GM21723 (cell line): ENCODE data around the gene MRC2.
A peak's percentile ranks its signal among the peaks of the same experiment; 100 is the strongest.
"Not testable (repeated sequence)": the region's sequence is repeated elsewhere in the genome, so short reads cannot be mapped to it uniquely, and the experiment has no call there.

ENCODE experiments used
- ATAC-seq: cut with Tn5 transposase; IDR thresholded peaks from one replicate; pipeline ENCODE4 v1.9.1; 2021; ENCODE audit warnings: mild to moderate bottlenecking, moderate library complexity; ENCODE audit not compliant: unreplicated experiment

Gene MRC2

DNA sequence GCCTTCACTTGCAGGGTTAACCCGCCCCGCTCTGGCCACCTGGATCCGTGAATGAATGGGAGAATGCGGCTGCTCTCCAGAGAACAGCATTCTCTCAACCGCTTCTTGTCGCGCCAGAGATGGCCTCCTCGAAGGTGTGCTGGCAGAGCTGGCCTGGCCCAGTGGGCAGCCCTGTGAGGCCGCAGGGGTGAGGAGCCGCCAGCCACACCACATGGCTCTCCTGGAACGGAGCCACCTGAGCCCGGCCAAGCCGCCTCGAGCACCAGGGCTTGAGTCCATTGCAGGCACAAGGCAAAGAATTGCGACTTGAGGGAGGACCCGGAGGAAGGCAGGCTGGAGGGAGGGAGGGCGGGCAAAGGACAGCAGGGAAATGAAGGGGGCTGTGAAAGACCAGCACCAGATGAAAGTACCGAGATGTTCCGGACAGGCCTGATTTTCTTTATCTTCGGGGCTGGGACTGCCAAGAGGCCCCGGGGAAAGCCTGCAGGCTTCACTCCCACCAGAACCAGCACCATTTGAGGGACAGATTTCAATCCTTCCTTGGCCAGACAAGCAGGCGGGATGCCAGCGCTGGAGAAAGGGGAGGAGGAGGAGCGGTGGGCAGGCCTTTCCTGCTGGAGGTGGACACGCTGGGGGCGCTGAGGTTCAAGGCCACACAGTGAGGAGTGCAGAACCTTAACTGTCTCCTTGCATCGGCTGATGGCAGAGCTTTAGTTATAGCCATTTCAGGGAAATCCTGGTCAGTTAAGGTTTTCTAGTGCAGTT, 69.4 kb downstream of the MRC2 start:
- ATAC-seq, result no peak

DNA sequence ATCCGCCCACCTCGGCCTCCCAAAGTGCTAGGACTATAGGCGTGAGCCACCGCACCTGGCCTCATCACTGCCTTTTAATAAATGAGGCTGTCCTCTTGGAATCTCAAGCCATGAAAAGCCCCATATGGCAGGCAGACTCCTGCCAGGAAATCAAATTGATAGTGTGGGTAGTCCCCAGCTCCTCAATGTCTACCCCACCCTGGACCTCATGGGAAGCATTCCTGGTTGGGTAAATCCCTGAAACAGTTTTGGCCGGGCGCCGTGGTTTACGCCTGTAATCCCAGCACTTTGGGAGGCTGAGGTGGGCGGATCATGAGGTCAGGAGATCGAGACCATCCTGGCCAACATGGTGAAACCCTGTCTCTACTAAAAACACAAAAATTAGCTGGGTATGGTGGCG, 71.0 kb downstream of the MRC2 start:
- ATAC-seq, result not testable (repeated sequence)

DNA sequence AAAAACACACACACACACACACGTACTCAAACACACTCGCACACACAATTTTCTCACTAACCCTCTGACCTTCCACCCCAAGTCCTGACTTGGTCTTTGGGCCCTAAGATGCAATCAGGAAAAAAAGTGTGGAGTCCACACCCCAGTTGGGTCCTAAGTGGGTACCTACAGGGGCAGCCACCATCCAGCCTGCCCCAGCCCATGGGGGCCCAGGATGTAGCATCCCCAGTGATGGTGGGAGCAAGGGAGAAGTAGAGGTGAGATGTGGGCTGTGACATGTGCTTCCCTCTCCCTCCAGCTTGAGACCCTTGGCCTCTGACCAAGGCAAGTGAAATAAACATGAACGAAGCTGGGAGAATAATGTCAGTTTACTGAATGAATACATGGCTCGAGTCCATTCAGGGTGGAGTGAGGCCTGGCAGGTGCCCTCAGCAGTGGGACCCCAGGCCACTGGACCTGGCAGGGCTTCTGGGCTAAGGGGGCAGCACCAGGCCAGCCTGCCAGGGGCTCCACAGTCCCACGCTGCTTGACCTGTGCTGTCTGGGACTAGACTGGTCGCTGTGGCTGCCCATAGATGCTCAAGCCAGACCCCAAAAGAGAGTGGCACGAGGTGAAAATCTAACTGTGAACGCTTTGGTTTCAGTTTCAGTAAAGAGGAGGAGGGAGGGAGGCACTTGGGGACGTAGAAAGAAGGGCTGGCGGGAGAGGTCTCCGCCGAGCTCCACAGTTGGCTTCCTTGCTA, 73.7 kb downstream of the MRC2 start:
- ATAC-seq, result no peak

GRCh38 chr17:62701706-62702085, 74.2 kb downstream of the MRC2 start:
- ATAC-seq, result no peak

DNA sequence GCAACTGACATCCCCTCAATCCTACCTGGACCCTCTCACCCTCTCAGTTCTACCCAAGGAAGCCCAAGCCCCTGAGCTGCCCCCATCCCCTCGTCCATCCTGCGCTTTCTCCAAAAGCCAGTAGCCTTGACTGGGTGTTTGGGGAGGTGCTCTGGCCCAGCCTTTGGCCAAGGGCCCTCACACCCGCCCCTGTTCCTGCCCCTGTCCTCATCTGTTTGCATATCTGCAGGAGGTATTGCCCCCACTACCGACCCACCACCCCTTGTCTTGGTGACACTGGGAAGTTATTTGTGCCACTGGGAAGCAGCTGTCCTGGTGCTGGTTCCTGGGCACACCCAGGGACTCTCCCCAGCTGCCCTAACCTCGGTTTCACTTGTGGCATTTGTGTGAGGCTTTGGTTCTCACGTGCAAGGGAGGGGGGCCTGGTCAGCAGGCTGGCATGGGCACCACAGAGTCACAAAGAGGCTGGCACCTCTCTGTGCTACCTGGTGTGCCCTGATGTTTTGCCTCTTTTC, 75.3 kb downstream of the MRC2 start:
- ATAC-seq, result no peak

GRCh38 chr17:62703261-62703775, 75.8 kb downstream of the MRC2 start:
- ATAC-seq, result peak; percentile 22

DNA sequence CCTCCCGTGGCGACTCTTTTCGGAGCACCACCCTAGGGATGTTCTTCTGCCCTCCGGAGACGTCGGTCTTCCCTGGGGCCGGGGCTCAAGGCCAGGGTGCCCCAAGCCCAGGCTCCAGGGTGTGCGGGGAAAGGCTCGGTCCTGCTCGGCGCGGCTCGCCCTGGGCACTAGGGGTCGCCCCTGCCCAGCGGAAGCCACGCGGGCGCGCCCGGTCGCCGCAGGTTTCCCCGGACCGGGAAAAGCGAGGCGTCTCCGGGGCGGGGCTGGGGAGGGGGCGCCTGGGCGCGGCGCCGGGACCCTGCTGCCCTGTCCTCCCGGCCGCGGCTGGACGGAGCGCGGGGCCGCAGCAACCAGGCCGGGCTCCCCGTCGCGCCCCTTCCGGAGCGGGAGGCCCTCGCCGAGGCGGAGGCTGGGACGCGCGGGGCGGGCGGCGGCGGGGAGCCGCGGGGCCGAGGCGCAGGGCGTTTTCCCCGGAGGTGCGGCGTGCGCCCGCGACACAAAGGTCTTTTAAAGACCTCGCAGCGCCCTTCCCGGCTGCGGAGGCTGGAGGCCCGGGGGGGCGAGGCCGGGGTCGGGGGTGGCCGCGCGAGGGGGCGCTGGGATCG, 76.4 kb downstream of the MRC2 start:
- ATAC-seq, result peak; percentile 84

DNA sequence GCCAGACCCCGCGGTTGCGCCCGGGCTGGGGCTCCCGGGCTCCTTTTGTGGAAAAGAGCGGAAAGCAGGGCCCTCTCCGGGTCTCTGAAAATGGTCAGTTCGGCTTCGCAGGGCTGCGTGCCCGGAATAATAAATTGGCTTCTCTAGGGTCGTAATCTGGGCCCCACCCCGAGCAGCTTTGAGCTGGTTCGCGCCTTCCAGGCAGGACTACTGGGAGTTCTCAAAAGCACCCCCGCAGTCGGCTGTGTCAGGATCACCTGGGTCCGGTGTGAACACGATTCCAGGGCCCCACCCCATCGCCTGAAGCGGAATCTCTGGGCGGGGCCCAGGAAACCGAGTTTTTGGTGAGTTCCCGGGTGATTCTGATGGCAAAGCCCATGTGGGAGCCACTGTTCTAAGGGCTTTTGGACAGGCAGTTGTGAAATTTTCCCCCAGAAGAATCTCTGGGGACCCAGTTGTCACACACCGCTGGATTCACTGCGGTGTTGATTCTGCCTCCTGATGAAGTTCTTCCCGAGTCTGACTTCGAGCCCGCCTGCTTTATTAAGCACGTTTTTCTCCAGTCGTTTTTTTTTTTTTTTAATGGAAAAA, 77.0 kb downstream of the MRC2 start:
- peak; percentile 14 for ATAC-seq

DNA sequence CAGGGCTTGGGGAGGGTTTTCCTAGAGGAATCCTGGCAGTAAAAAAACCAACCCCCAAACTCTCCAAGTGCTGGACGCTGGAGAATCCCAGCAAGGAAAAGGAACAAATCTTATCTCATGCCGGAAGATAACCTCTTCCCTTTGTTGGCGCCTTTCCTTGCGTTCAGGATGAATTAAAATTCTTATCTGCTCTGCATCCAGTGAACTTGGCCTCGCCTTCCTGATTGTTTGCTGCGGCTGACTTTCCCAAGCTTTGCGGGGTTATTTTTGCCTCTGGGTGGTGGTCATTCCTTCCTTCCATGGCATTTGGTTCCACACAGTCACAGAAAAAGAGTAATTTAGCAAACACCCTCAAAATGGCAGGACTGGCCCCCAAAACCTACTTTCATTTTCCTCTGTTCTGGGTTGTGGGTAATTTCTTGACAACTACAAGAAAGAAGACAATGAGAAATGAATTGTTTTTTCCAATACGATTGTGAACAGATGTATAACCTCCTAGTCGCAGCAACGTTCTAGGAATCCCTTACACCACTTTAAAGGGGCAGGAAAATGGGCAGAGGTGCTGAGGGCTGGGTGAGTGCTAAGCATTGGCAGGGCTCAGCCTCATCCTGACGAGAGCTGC, 77.8 kb downstream of the MRC2 start:
- no peak for ATAC-seq

DNA sequence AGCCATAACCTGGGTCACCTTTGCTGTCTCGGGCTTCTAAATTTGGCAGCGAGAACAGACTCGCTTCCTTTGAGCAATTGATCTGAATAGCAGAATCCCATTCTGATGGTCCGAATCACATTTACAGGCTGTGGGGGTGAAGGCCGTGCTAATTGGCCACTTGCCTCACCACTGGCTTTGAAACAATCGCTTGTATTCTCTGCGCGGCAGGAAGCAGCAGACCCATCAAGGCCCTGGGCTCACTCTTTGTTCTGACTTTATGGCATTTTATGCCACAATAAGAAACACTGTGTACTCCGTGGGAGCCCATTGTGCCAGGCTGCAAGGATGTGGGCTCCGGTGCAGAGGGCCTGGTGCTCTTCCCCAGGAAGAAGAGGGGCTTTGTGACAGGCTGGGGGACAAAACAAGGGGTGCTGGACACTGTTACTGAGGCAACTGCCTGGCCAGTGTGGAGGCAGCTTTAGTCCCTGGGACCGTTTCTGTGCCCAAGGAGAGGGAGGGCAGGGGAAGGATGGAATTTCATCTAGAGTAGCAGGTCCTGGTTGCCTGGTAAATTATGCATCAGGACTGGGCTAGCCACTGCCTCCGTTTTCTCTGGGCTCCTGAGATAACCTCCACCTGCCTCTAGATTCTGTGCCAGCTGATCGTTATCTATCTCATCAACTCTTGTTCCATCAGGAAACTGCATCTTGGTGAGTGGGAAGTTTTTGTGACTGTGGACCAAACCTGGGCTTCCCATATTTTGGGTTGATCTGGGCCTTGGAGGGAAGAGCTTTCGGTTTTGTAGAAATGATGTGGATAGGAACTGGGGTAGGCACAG, 78.5 kb downstream of the MRC2 start:
- ATAC-seq, result no peak

- no peak for ATAC-seq
Observed at GRCh38 chr17:62706598-62707424, 79.3 kb downstream of the MRC2 start.

DNA sequence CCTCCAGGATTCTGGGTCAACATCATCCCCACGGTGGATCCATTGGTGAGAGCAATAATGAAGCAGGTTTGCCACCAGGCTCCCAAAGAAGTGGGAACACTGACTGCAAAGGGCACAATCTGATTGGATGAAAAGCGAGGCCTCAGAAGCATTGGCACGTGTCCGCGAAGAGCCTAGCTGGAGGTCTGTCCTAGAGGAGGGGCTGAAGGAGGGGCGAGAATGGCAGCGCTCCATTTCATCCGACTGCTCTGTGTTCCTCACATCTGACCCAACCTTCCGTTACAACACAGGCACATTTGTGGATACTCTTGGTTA, 79.9 kb downstream of the MRC2 start:
- ATAC-seq, result no peak

DNA sequence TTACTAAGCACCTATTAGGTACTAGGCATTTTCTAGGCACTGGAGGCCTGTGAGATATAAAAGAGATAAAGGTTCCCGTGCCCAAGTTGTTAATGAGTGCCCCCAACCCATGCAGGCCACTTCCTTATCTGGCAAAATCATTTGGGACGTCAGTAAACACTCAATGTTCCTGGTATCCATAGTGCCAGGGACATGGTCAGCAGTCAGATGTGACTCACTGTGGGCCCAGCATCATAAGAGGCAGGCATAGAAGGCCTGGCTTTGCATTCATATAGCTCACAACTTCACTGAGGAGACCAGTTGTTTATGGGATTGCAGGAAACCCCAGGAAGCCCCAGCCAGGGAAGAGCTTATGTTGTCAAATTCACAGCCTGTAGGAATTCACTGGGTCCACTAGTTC, 81.1 kb downstream of the MRC2 start:
- no peak for ATAC-seq

DNA sequence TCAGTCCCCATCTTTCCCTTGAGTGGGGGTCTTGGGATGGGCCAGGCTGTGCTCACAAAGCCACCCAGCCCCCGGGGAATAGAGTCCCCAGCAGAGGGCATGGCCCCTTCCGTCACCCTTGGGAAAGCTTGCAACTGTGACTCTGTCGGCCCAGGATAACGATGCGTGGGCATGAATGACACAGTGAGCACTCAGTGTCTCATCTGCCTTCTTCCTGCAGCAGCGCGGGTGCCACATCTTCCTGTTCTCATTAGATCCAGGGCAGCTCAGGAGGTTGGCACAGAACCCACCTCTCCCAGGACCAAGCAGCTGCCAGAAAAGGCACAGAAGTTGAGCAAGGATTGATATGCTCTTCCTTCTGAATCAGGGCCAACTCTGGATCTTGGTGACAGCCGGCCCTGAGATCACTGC, 84.7 kb downstream of the MRC2 start:
- no peak for ATAC-seq

- no peak for ATAC-seq
Observed at GRCh38 chr17:62713086-62713881, 85.8 kb downstream of the MRC2 start.

DNA sequence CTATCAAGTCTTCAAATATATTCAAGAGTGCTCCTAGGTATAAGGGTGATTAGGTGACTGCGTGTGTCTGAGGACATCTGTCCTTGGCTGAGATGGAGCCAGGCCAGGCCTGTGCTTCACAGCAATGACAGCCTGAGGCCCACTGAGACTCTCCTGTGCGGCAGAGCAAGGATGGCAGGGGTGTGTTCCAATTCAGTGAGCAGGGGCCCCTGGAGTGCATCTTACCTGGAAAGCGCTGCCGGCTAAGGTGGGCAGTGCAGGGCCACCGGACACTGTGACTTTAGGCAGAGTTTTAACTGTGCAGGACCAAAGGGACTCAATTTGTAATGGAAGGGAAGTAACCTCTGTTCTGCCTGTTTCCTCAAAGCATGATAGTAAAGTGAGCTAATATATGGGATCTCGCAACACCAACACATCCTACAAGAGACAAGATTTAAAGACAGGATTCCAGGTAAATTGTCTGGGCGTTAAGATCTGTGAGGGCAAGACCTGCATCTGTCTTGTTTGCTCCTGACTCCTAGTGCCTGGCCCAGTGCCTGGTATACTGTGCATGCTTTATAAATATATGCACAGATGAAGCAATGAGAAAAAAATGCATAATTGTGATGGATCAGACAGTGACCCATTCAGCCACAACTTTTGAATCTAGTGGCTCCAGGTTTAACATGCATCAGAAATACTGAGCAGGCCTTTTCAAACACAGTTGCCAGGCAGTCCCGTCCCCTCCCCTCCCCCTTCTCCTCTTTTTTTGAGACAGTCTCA, 86.7 kb downstream of the MRC2 start:
- ATAC-seq, result no peak

- ATAC-seq, result no peak
Observed at GRCh38 chr17:62715882-62716390, 88.5 kb downstream of the MRC2 start.
